ENCODE measurements around the gene STK4.
A peak's percentile ranks its signal among the peaks of the same experiment; 100 is the strongest.

STK4 gene

DNA sequence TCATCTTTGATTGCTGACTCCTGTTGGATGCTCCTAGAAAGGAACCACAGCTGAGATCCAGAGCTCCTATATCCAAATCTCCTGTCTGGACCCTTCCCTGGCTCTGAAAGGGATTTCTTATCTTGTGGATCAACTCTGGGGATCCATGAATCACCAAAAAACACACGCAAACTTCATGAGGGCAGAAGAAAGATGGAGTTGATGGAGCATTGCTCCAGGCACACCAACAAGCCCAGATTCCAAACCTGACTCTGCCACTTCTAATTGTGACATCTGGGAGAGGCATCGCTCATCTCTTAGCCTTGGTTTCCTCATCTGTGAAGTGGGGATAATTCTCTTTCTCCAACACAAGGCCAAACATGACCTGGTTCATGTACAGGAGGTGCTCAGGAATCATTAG is 127.9 kb downstream of the STK4 start:
- no peak for DNase-seq
- no peak overlapping the region for H3K4me3 Mint-ChIP-seq
- no peaks in the 10 kb centered on the region for H3K4me1 Mint-ChIP-seq
- H3K27ac Mint-ChIP-seq = no peak overlapping the region
- TF ChIP-seq CTCF (IDR thresholded peaks at IDR 0.05) = no peak
- peaks cover 45% of the 10 kb centered on the region for H3K27me3 Mint-ChIP-seq (ENCODE audit: low read depth, poor library complexity)
- H3K9me3 Mint-ChIP-seq = peaks cover 4% of the 10 kb centered on the region
- H3K36me3 Mint-ChIP-seq (ENCODE audit: low read depth) = no peaks in the 10 kb centered on the region

DNA sequence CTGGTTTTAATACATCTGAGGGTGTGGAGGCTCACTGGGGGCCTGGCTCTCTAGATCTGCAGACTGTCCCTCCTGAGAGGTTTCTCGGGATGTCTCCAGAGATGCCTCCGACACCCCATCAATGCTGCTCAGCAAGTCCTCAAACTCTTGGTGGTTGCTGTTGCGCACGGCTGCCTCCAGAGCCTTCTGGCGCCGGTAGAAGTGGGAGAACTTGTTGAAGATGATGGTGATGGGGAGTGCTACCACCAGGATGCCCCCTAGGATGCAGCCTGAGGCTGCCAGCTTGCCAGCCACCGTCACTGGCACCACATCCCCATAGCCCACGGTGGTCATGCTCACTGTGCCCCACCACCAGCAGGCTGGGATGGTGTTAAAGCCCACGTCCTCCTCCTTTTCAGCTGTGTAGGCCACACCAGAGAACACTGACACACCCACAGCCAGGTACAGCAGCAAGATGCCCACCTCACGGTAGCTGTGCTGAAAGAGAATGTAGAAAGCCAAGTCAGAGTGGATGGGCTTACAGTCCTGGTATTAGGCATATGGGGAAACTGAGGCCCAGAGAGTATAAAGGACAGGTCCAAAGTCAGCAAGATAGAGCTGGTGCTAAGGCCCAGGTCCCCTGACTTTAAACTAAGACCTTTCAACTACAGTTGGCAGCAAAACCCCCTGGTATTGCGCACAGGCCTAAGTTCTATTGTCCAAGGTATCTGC is 128.7 kb downstream of the STK4 start:
- peaks cover 53% of the 10 kb centered on the region for H3K27me3 Mint-ChIP-seq (ENCODE audit: low read depth, poor library complexity)
- no peak for DNase-seq
- H3K4me3 Mint-ChIP-seq = no peak overlapping the region
- no peaks in the 10 kb centered on the region for H3K36me3 Mint-ChIP-seq (ENCODE audit: low read depth)
- H3K4me1 Mint-ChIP-seq = no peaks in the 10 kb centered on the region
- H3K27ac Mint-ChIP-seq = no peak overlapping the region
- TF ChIP-seq CTCF (IDR thresholded peaks at IDR 0.05) = no peak
- H3K9me3 Mint-ChIP-seq = peaks cover 4% of the 10 kb centered on the region

GRCh38 chr20:45095805-45096238 is 129.5 kb downstream of the STK4 start:
- no peaks in the 10 kb centered on the region for H3K4me1 Mint-ChIP-seq

DNA sequence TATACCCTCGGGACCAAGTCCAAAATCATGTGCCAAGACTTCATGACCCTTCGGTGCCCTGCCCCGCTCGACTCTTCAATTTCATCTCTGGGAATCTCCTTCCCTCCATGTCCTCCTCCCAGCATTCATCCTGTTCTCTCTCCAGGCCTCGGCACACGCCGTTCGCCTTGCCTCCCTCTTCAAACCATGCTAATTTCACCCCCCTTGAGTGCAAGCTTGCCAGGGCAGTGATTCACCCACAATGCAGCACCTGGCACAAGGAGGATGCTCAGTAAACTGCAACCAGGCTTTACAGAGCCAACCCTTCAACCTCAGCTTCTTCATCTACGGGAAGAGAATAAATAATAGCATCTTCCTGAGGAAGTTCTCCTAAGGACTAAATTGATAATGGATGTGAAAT is 130.5 kb downstream of the STK4 start:
- Mint-ChIP-seq H3K4me1 (no peaks in the 10 kb centered on the region), H3K4me3 (no peak overlapping the region)
- no peak for DNase-seq

More at GRCh38 chr20:45095805-45096238, 129.5 kb downstream of the STK4 start:
- H3K27me3 Mint-ChIP-seq (ENCODE audit: low read depth, poor library complexity) = peaks cover 61% of the 10 kb centered on the region
- peak; percentile 76 for TF ChIP-seq CTCF (IDR thresholded peaks at IDR 0.05)
- H3K27ac Mint-ChIP-seq = no peak overlapping the region
- DNase-seq = peak; percentile 60
- H3K36me3 Mint-ChIP-seq (ENCODE audit: low read depth) = no peaks in the 10 kb centered on the region
- H3K9me3 Mint-ChIP-seq = peaks cover 4% of the 10 kb centered on the region
- H3K4me3 Mint-ChIP-seq = no peak overlapping the region

DNA sequence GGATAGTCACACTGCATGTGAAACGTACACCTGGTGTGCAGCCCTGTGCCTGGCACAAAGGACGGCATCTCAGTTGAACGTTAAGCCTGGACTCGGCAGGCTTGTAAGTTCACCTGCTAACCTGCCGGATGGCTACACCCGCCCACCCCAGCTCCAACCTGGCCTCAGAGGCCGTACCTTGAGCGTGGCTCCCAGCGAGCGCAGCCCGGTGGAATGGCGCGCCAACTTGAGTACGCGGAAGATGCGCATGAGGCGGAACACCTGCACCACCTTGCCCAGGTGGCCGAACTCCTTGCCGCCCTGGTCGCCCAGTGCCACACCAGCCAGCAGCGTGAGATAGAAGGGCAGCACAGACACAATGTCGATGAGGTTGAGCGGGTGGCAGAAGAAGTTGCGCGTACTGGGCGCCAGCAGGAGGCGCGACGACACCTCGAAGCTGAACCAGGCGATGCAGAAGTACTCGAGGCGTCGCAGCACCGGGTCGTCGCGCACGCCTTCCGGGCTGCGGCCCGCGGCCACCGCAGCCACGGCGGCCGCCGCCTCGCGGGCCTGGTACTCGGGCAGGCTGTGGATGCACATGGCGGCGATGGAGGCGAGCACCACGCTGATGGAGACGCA is 131.3 kb downstream of the STK4 start:
- peak overlapping the region; percentile 57 for H3K4me3 Mint-ChIP-seq
- H3K27ac Mint-ChIP-seq = no peak overlapping the region
- H3K9me3 Mint-ChIP-seq = peaks cover 4% of the 10 kb centered on the region
- DNase-seq = no peak
- TF ChIP-seq CTCF (IDR thresholded peaks at IDR 0.05) = no peak
- no peaks in the 10 kb centered on the region for H3K4me1 Mint-ChIP-seq
- peaks cover 78% of the 10 kb centered on the region for H3K27me3 Mint-ChIP-seq (ENCODE audit: low read depth, poor library complexity)
- H3K36me3 Mint-ChIP-seq (ENCODE audit: low read depth) = no peaks in the 10 kb centered on the region

More for the DNA sequence above, 130.5 kb downstream of the STK4 start:
- Mint-ChIP-seq H3K36me3 (ENCODE audit: low read depth) (no peaks in the 10 kb centered on the region), H3K9me3 (peaks cover 4% of the 10 kb centered on the region), H3K27ac (no peak overlapping the region), H3K27me3 (ENCODE audit: low read depth, poor library complexity) (peaks cover 71% of the 10 kb centered on the region)
- TF ChIP-seq CTCF (IDR thresholded peaks at IDR 0.05) = no peak
